HL-60 (cell line): ENCODE results near the gene PDE8B.

ENCODE experiments used
- DNase-seq, 2 experiments: peaks; one replicate each; pipeline ENCODE4 v3.0.0-alpha.2; 2010 to 2020; ENCODE audit warnings: low read depth in 1 of 2, low spot score in 1 of 2
- H3K27ac ChIP-seq: fragments of 250-450 bp; sonication (Bioruptor Pico); replicated peaks from 2 replicates; pipeline ENCODE4 v1.5.1; 2020; ENCODE audit warnings: mild to moderate bottlenecking, moderate library complexity
- H3K27me3 ChIP-seq: fragments of 250-450 bp; sonication (Bioruptor Pico); 2 replicates; pipeline ENCODE4 v1.5.1; 2021; ENCODE audit warnings: mild to moderate bottlenecking, moderate library complexity; ENCODE audit not compliant: insufficient read depth, poor library complexity, severe bottlenecking
- H3K4me3 ChIP-seq: replicated peaks from 2 replicates; pipeline ENCODE4 v1.5.1; 2011; ENCODE audit warnings: mild to moderate bottlenecking, control low read depth, low read length; ENCODE audit not compliant: insufficient read depth
- GABPA ChIP-seq: IDR thresholded peaks from 2 replicates; pipeline ENCODE4 v1.6.1; 2012; ENCODE audit warnings: low read depth
- POLR2AphosphoS5 ChIP-seq: IDR thresholded peaks from 2 replicates; pipeline ENCODE4 v1.6.1; 2012; ENCODE audit warnings: low read depth
- SPI1 ChIP-seq: IDR thresholded peaks from 2 replicates; pipeline ENCODE4 v1.6.1; 2012; ENCODE audit warnings: low read depth, mild to moderate bottlenecking, borderline replicate concordance
- TF ChIP-seq, protein P1 (sequence below): IDR thresholded peaks from 2 replicates; pipeline ENCODE4 v1.6.1; 2012; ENCODE audit warnings: low read depth; ENCODE audit not compliant: insufficient replicate concordance
- TF ChIP-seq, protein P2 (sequence below): IDR thresholded peaks from one replicate; pipeline ENCODE4 v1.5.1; 2011; ENCODE audit warnings: low read length, control low read depth, inconsistent platforms; ENCODE audit not compliant: insufficient read depth

The PDE8B gene

DNA sequence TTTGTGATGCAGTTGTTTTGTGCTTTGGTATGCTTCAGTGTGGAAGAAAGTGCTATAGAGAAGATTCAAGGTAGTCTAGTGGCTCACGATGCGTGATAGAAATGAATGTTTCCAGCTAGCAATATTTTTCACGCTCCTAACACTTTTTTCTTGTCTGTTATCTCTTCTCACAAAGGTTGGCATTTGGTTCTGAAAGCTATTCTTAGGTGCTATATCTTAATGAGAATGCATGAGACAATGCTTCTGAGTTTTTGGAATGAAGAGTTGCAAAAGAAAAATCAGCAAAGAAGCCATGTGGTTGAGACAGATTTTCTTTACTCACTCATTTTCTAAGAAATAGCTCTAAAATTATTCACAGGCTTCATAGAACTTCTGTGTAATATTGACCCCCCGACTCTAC is 122.6 kb downstream of the PDE8B start:
- no peak for DNase-seq
- Histone ChIP-seq H3K27ac (no peak overlapping the region), H3K4me3 (no peak overlapping the region), H3K27me3 (no peaks in the 10 kb centered on the region)
- TF ChIP-seq, protein P1, sequence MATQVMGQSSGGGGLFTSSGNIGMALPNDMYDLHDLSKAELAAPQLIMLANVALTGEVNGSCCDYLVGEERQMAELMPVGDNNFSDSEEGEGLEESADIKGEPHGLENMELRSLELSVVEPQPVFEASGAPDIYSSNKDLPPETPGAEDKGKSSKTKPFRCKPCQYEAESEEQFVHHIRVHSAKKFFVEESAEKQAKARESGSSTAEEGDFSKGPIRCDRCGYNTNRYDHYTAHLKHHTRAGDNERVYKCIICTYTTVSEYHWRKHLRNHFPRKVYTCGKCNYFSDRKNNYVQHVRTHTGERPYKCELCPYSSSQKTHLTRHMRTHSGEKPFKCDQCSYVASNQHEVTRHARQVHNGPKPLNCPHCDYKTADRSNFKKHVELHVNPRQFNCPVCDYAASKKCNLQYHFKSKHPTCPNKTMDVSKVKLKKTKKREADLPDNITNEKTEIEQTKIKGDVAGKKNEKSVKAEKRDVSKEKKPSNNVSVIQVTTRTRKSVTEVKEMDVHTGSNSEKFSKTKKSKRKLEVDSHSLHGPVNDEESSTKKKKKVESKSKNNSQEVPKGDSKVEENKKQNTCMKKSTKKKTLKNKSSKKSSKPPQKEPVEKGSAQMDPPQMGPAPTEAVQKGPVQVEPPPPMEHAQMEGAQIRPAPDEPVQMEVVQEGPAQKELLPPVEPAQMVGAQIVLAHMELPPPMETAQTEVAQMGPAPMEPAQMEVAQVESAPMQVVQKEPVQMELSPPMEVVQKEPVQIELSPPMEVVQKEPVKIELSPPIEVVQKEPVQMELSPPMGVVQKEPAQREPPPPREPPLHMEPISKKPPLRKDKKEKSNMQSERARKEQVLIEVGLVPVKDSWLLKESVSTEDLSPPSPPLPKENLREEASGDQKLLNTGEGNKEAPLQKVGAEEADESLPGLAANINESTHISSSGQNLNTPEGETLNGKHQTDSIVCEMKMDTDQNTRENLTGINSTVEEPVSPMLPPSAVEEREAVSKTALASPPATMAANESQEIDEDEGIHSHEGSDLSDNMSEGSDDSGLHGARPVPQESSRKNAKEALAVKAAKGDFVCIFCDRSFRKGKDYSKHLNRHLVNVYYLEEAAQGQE: no peak
- TF ChIP-seq, protein P2, sequence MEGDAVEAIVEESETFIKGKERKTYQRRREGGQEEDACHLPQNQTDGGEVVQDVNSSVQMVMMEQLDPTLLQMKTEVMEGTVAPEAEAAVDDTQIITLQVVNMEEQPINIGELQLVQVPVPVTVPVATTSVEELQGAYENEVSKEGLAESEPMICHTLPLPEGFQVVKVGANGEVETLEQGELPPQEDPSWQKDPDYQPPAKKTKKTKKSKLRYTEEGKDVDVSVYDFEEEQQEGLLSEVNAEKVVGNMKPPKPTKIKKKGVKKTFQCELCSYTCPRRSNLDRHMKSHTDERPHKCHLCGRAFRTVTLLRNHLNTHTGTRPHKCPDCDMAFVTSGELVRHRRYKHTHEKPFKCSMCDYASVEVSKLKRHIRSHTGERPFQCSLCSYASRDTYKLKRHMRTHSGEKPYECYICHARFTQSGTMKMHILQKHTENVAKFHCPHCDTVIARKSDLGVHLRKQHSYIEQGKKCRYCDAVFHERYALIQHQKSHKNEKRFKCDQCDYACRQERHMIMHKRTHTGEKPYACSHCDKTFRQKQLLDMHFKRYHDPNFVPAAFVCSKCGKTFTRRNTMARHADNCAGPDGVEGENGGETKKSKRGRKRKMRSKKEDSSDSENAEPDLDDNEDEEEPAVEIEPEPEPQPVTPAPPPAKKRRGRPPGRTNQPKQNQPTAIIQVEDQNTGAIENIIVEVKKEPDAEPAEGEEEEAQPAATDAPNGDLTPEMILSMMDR: no peak

DNA sequence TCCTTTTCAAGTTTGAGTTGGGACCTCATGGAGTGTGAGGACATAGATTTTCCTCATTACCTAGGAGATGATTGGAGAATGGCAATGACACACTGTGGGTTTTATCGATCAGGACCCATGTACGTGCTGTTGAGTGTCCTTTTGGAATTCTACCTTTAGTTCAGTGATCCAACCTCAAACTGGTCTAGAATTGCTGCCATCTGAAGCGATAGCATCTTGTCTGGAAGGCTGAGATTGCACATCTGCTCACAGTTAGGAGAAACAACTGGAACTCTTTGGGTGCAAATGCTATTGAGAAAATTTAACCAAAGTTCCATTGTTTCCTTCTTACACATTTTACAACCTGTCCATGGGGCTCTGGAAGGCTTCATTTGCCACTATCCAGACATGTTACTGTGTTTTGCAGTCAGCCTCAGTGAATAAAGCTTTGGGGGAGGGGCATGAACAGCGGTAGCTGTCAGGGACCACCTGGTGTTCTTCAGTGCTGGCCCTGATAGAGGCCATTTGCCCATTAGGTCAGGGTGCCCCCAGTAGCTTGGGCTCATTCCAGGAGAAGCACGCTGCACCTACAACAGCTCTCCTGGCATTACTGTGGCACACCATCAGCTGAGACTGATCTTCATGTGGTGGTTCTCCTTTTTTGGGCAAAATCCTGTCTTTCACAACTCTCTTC is 123.1 kb downstream of the PDE8B start:
- DNase-seq: no peak
- no peak overlapping the region for H3K4me3 ChIP-seq
- no peaks in the 10 kb centered on the region for H3K27me3 ChIP-seq
- TF ChIP-seq GABPA: no peak
- TF ChIP-seq, protein P2: no peak
- TF ChIP-seq SPI1: no peak
- TF ChIP-seq POLR2AphosphoS5: no peak
- TF ChIP-seq, protein P1: no peak
- H3K27ac ChIP-seq: no peak overlapping the region

DNA sequence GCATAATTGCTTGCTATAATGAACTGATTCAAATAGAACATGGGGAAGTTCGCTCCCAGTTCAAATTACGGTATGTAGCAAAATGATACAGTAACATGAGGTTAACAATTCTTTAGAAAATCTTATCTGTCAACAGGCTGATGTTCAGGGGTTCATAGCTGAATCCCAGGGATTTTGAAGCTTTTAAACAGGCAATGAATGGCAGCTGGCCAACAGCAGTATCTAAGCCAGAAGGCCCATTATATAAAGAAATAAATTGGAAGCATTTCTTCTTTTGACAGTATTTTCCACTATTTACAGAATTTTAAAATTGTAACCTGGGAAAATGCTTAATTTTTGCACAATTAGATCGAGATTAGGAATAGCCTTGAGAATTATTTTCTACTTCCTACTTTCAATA is 126.8 kb downstream of the PDE8B start:
- TF ChIP-seq POLR2AphosphoS5: no peak
- TF ChIP-seq, protein P1: no peak
- TF ChIP-seq, protein P2: no peak
- no peak for TF ChIP-seq SPI1
- TF ChIP-seq GABPA: no peak
- H3K27ac ChIP-seq: no peak overlapping the region
- H3K27me3 ChIP-seq: no peaks in the 10 kb centered on the region
- DNase-seq: no peak
- no peak overlapping the region for H3K4me3 ChIP-seq
